ENCODE results near the gene BCL2L1.

DNA sequence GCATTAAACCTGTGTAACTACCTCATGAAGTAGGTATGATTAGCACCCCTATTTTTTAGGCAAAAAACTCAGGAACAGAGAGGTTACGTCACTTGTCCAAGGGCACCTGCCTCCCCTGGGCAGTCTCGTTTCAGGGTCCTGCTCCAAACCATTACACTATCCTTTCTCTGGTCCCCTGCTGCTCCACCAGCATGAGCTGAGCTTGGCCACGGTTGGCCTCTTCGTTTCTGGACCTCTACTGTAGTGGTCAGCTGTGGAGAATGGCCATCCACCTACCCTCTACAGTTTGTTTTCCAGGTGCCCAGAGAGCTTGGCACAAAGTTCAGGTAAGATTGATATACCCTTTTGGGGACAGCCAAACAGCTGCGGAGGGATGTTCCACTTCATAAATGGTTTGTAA is 68.1 kb downstream of the BCL2L1 start:
- TF ChIP-seq, protein P1, sequence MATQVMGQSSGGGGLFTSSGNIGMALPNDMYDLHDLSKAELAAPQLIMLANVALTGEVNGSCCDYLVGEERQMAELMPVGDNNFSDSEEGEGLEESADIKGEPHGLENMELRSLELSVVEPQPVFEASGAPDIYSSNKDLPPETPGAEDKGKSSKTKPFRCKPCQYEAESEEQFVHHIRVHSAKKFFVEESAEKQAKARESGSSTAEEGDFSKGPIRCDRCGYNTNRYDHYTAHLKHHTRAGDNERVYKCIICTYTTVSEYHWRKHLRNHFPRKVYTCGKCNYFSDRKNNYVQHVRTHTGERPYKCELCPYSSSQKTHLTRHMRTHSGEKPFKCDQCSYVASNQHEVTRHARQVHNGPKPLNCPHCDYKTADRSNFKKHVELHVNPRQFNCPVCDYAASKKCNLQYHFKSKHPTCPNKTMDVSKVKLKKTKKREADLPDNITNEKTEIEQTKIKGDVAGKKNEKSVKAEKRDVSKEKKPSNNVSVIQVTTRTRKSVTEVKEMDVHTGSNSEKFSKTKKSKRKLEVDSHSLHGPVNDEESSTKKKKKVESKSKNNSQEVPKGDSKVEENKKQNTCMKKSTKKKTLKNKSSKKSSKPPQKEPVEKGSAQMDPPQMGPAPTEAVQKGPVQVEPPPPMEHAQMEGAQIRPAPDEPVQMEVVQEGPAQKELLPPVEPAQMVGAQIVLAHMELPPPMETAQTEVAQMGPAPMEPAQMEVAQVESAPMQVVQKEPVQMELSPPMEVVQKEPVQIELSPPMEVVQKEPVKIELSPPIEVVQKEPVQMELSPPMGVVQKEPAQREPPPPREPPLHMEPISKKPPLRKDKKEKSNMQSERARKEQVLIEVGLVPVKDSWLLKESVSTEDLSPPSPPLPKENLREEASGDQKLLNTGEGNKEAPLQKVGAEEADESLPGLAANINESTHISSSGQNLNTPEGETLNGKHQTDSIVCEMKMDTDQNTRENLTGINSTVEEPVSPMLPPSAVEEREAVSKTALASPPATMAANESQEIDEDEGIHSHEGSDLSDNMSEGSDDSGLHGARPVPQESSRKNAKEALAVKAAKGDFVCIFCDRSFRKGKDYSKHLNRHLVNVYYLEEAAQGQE (IDR thresholded peaks at IDR 0.05; ENCODE audit: unreplicated experiment) = no peak
- no peak for TF ChIP-seq EZH2 (IDR thresholded peaks at IDR 0.05; ENCODE audit: low read depth, unreplicated experiment)
- TF ChIP-seq, protein P2, sequence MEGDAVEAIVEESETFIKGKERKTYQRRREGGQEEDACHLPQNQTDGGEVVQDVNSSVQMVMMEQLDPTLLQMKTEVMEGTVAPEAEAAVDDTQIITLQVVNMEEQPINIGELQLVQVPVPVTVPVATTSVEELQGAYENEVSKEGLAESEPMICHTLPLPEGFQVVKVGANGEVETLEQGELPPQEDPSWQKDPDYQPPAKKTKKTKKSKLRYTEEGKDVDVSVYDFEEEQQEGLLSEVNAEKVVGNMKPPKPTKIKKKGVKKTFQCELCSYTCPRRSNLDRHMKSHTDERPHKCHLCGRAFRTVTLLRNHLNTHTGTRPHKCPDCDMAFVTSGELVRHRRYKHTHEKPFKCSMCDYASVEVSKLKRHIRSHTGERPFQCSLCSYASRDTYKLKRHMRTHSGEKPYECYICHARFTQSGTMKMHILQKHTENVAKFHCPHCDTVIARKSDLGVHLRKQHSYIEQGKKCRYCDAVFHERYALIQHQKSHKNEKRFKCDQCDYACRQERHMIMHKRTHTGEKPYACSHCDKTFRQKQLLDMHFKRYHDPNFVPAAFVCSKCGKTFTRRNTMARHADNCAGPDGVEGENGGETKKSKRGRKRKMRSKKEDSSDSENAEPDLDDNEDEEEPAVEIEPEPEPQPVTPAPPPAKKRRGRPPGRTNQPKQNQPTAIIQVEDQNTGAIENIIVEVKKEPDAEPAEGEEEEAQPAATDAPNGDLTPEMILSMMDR (conservative IDR thresholded peaks at IDR 0.05; ENCODE audit: low read depth in 2 of 2) = no peak
- no peak for TF ChIP-seq EZH2phosphoT487 (IDR thresholded peaks at IDR 0.05; ENCODE audit: unreplicated experiment)
- TF ChIP-seq POLR2AphosphoS5 (IDR thresholded peaks at IDR 0.05; ENCODE audit: low read depth) = no peak
- no peak for TF ChIP-seq NANOG (IDR thresholded peaks at IDR 0.05; ENCODE audit: borderline replicate concordance)
- TF ChIP-seq, protein P3, sequence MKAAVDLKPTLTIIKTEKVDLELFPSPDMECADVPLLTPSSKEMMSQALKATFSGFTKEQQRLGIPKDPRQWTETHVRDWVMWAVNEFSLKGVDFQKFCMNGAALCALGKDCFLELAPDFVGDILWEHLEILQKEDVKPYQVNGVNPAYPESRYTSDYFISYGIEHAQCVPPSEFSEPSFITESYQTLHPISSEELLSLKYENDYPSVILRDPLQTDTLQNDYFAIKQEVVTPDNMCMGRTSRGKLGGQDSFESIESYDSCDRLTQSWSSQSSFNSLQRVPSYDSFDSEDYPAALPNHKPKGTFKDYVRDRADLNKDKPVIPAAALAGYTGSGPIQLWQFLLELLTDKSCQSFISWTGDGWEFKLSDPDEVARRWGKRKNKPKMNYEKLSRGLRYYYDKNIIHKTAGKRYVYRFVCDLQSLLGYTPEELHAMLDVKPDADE (IDR thresholded peaks at IDR 0.05) = no peak
- TF ChIP-seq ZNF331 (CRISPR knock-in tag; IDR thresholded peaks at IDR 0.05; ENCODE audit: low read depth) = no peak
- TF ChIP-seq STAT1 (IDR thresholded peaks at IDR 0.05; ENCODE audit: unreplicated experiment) = no peak
- no peak for TF ChIP-seq JUNB (IDR thresholded peaks at IDR 0.05; ENCODE audit: unreplicated experiment)
- no peak for TF ChIP-seq ZNF114 (CRISPR knock-in tag; IDR thresholded peaks at IDR 0.05)
- TF ChIP-seq CREB1 (CRISPR knock-in tag; IDR thresholded peaks at IDR 0.05; ENCODE audit: low read depth) = no peak

Measured in GM23338 (cell line).